IPS-18a (cell line): ENCODE results near the gene FAM9A.
"Not testable (repeated sequence)": the region's sequence is repeated elsewhere in the genome, so short reads cannot be mapped to it uniquely, and the experiment has no call there.

Source experiments
- H3K27ac ChIP-seq: one replicate; pipeline ENCODE4 v1.5.1; 2013; ENCODE audit warnings: low read length
- H3K27me3 ChIP-seq: one replicate; pipeline ENCODE4 v1.6.1; 2013; ENCODE audit warnings: mild to moderate bottlenecking, low read length; ENCODE audit not compliant: control insufficient read depth, insufficient read depth
- H3K36me3 ChIP-seq: one replicate; pipeline ENCODE4 v1.6.1; 2013; ENCODE audit warnings: low read depth, low read length; ENCODE audit not compliant: control insufficient read depth
- H3K4me1 ChIP-seq: one replicate; pipeline ENCODE4 v1.6.1; 2013; ENCODE audit warnings: low read depth, low read length; ENCODE audit not compliant: control insufficient read depth
- H3K4me3 ChIP-seq: one replicate; pipeline ENCODE4 v1.5.1; 2013; ENCODE audit warnings: low read length
- H3K9ac ChIP-seq: one replicate; pipeline ENCODE4 v1.6.1; 2013; ENCODE audit warnings: mild to moderate bottlenecking, low read length, moderate library complexity
- H3K9me3 ChIP-seq: one replicate; pipeline ENCODE4 v1.6.1; 2013; ENCODE audit warnings: low read depth, low read length; ENCODE audit not compliant: control insufficient read depth

The FAM9A gene

GRCh38 chrX:8757609-8758389 is 43.4 kb downstream of the FAM9A start:
- H3K36me3 ChIP-seq, H3K4me3 ChIP-seq, H3K27ac ChIP-seq, H3K9ac ChIP-seq, H3K9me3 ChIP-seq, H3K4me1 ChIP-seq, H3K27me3 ChIP-seq: not testable (repeated sequence)

- Histone ChIP-seq H3K9ac (no peak overlapping the region), H3K27ac (no peak overlapping the region), H3K27me3 (no peaks in the 10 kb centered on the region), H3K4me1 (no peaks in the 10 kb centered on the region), H3K9me3 (no peaks in the 10 kb centered on the region), H3K36me3 (no peaks in the 10 kb centered on the region), H3K4me3 (no peak overlapping the region)
Measured at GRCh38 chrX:8755813-8756212, 45.4 kb downstream of the FAM9A start.

- Histone ChIP-seq H3K9me3 (no peaks in the 10 kb centered on the region), H3K27me3 (no peaks in the 10 kb centered on the region), H3K4me3 (no peak overlapping the region), H3K4me1 (no peaks in the 10 kb centered on the region), H3K9ac (no peak overlapping the region), H3K36me3 (no peaks in the 10 kb centered on the region), H3K27ac (no peak overlapping the region)
Measured at GRCh38 chrX:8755116-8755515, 46.1 kb downstream of the FAM9A start.

GRCh38 chrX:8749697-8750096 is 51.5 kb downstream of the FAM9A start:
- Histone ChIP-seq H3K4me1 (no peaks in the 10 kb centered on the region), H3K36me3 (no peaks in the 10 kb centered on the region), H3K27ac (no peak overlapping the region), H3K4me3 (no peak overlapping the region), H3K9ac (no peak overlapping the region), H3K9me3 (no peaks in the 10 kb centered on the region), H3K27me3 (no peaks in the 10 kb centered on the region)

- Histone ChIP-seq H3K36me3 (no peaks in the 10 kb centered on the region), H3K4me3 (no peak overlapping the region), H3K9me3 (no peaks in the 10 kb centered on the region), H3K27ac (no peak overlapping the region), H3K4me1 (no peaks in the 10 kb centered on the region), H3K27me3 (no peaks in the 10 kb centered on the region), H3K9ac (no peak overlapping the region)
Measured at GRCh38 chrX:8748855-8749254, 52.3 kb downstream of the FAM9A start.

- no peak overlapping the region for H3K27ac ChIP-seq
- H3K4me3 ChIP-seq: no peak overlapping the region
- H3K36me3 ChIP-seq: no peaks in the 10 kb centered on the region
- peaks cover 9% of the 10 kb centered on the region for H3K4me1 ChIP-seq
- H3K9ac ChIP-seq: no peak overlapping the region
- H3K9me3 ChIP-seq: no peaks in the 10 kb centered on the region
- H3K27me3 ChIP-seq: no peaks in the 10 kb centered on the region
Measured at GRCh38 chrX:8743126-8743732, 58.0 kb downstream of the FAM9A start.

GRCh38 chrX:8741981-8742380 is 59.2 kb downstream of the FAM9A start:
- no peak overlapping the region for H3K4me3 ChIP-seq
- no peak overlapping the region for H3K9ac ChIP-seq
- H3K4me1 ChIP-seq: peaks cover 13% of the 10 kb centered on the region
- no peak overlapping the region for H3K27ac ChIP-seq
- H3K27me3 ChIP-seq: no peaks in the 10 kb centered on the region
- no peaks in the 10 kb centered on the region for H3K36me3 ChIP-seq
- no peaks in the 10 kb centered on the region for H3K9me3 ChIP-seq
